Measurements from ENCODE around the gene MLST8.

DNA sequence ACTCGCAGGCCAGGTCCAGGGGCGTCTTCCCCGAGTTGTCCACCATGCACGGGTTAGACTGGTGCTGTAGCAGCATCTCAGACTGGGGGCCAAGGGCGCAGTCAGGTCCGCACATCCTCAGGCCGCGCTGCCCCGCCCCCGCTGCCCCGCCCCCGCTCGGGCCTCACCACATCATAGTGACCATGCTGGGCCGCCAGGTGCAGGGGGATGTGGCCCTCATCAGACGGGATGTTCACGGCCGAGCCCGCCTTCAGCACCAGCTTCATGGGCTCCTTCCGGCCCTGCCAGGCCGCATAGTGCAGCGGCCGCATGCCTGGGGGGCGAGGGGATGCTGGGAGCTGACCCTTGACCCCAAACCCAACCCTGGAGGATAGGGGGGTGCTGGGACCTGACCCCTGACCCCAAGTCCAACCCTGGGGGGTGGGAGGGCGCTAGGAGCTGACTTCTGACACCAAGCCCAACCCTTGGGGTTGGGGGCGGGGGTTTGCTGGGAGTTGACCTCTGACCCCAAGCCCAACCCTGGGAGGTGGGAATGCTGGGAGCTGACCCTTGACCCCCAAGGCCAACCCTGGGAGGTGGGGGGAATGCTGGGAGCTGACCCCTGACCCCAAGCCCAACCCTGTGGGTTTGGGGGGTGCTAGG lies 15.9 kb upstream of the MLST8 start:
- TF ChIP-seq, protein P1, sequence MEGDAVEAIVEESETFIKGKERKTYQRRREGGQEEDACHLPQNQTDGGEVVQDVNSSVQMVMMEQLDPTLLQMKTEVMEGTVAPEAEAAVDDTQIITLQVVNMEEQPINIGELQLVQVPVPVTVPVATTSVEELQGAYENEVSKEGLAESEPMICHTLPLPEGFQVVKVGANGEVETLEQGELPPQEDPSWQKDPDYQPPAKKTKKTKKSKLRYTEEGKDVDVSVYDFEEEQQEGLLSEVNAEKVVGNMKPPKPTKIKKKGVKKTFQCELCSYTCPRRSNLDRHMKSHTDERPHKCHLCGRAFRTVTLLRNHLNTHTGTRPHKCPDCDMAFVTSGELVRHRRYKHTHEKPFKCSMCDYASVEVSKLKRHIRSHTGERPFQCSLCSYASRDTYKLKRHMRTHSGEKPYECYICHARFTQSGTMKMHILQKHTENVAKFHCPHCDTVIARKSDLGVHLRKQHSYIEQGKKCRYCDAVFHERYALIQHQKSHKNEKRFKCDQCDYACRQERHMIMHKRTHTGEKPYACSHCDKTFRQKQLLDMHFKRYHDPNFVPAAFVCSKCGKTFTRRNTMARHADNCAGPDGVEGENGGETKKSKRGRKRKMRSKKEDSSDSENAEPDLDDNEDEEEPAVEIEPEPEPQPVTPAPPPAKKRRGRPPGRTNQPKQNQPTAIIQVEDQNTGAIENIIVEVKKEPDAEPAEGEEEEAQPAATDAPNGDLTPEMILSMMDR (IDR thresholded peaks at IDR 0.05; ENCODE audit: low read depth, low read length, missing input control), result no peak
- no peak for TF ChIP-seq YY1 (IDR thresholded peaks at IDR 0.05)
- TF ChIP-seq, protein P2, sequence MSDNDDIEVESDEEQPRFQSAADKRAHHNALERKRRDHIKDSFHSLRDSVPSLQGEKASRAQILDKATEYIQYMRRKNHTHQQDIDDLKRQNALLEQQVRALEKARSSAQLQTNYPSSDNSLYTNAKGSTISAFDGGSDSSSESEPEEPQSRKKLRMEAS (IDR thresholded peaks at IDR 0.05), result no peak
- TF ChIP-seq ZBTB33 (IDR thresholded peaks at IDR 0.05), result no peak
- TF ChIP-seq RAD21 (IDR thresholded peaks at IDR 0.05), result no peak
- no peak for TF ChIP-seq RXRA (IDR thresholded peaks at IDR 0.05)
- TF ChIP-seq HNF4A (conservative IDR thresholded peaks at IDR 0.05), result no peak
- TF ChIP-seq, protein P3, sequence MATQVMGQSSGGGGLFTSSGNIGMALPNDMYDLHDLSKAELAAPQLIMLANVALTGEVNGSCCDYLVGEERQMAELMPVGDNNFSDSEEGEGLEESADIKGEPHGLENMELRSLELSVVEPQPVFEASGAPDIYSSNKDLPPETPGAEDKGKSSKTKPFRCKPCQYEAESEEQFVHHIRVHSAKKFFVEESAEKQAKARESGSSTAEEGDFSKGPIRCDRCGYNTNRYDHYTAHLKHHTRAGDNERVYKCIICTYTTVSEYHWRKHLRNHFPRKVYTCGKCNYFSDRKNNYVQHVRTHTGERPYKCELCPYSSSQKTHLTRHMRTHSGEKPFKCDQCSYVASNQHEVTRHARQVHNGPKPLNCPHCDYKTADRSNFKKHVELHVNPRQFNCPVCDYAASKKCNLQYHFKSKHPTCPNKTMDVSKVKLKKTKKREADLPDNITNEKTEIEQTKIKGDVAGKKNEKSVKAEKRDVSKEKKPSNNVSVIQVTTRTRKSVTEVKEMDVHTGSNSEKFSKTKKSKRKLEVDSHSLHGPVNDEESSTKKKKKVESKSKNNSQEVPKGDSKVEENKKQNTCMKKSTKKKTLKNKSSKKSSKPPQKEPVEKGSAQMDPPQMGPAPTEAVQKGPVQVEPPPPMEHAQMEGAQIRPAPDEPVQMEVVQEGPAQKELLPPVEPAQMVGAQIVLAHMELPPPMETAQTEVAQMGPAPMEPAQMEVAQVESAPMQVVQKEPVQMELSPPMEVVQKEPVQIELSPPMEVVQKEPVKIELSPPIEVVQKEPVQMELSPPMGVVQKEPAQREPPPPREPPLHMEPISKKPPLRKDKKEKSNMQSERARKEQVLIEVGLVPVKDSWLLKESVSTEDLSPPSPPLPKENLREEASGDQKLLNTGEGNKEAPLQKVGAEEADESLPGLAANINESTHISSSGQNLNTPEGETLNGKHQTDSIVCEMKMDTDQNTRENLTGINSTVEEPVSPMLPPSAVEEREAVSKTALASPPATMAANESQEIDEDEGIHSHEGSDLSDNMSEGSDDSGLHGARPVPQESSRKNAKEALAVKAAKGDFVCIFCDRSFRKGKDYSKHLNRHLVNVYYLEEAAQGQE (IDR thresholded peaks at IDR 0.05), result no peak

Data from liver (tissue), 3 donors.